Body of pancreas (tissue), 4 donors: ENCODE results near the gene MED27.

ENCODE experiments used
- CTCF ChIP-seq, 7 experiments: fragments of 450-650 bp in 4 of 7; fragments of 200-600 bp in 3 of 7; sonication (generic) in 3 of 7; IDR thresholded peaks; one replicate each; pipeline ENCODE4 v1.5.1; 2016 to 2019; ENCODE audit warnings: antibody characterized with exemption in 7 of 7
- POLR2A ChIP-seq, 3 donors: fragments of 450-650 bp; IDR thresholded peaks; one replicate each; pipeline ENCODE4 v1.6.1; 2016; ENCODE audit warnings: antibody characterized with exemption in 3 of 3, mild to moderate bottlenecking in 2 of 3

GRCh38 chr9:131848570-131849160, 231.0 kb downstream of the MED27 start:
- TF ChIP-seq POLR2A (IDR thresholded peaks at IDR 0.05): no peak
- no peak for TF ChIP-seq CTCF (IDR thresholded peaks at IDR 0.05)
